ENCODE results near the gene HSD3B2. TPM values are rescaled to one million over a fixed set of nuclear protein-coding genes. Genes with fewer than 3 reads are reported as not detected.

HSD3B2 gene
- polyA plus RNA-seq, 1 donor from 2014 or later: not detected

DNA sequence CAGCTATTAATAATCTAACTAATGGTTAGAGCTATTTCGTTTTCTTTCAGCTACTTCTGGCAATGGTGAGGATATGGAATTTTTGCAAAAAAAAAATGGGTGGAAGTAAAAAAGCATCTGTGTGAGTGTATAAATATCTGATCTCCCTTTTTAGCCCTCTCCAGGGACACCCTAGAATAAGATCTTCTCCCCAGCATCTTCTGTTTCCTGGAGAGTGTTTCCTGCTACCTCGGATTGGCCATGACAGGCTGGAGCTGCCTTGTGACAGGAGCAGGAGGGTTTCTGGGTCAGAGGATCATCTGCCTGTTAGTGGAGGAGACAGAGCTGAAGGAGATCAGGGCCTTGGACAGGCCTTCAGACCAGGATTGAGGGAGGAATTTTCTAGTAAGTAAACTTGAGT lies 23.8 kb downstream of the HSD3B2 start:
- no peak overlapping the region for H3K27ac ChIP-seq (ENCODE audit: low read length)
- H4K20me1 ChIP-seq (ENCODE audit: insufficient read depth): no peaks in the 10 kb centered on the region
- no peaks in the 10 kb centered on the region for H3K27me3 ChIP-seq (ENCODE audit: insufficient read depth, low read depth, low read length)
- H3K36me3 ChIP-seq (ENCODE audit: insufficient read depth, low read length): no peaks in the 10 kb centered on the region
- TF ChIP-seq POLR2AphosphoS5 (IDR thresholded peaks at IDR 0.05): no peak
- no peak for TF ChIP-seq CTCF (IDR thresholded peaks at IDR 0.05; ENCODE audit: poor library complexity, severe bottlenecking)
- TF ChIP-seq REST (IDR thresholded peaks at IDR 0.05; ENCODE audit: borderline replicate concordance): no peak
- TF ChIP-seq SMC3 (conservative IDR thresholded peaks at IDR 0.05; ENCODE audit: poor library complexity): no peak
- no peak for TF ChIP-seq EZH2 (IDR thresholded peaks at IDR 0.05; ENCODE audit: borderline replicate concordance, insufficient read depth, low read length, poor library complexity, severe bottlenecking)
- no peak for TF ChIP-seq TAF1 (IDR thresholded peaks at IDR 0.05; ENCODE audit: low read depth)
- no peak for TF ChIP-seq MXI1 (conservative IDR thresholded peaks at IDR 0.05; ENCODE audit: poor library complexity, severe bottlenecking)
- TF ChIP-seq RAD21 (conservative IDR thresholded peaks at IDR 0.05): no peak
- TF ChIP-seq EP300 (conservative IDR thresholded peaks at IDR 0.05; ENCODE audit: poor library complexity, severe bottlenecking): no peak
- no peaks in the 10 kb centered on the region for H3K79me2 ChIP-seq (replicated peaks; ENCODE audit: insufficient read depth, low read length)
- H2AFZ ChIP-seq (ENCODE audit: low read depth, low read length): no peak overlapping the region
- no peaks in the 10 kb centered on the region for H3K9me3 ChIP-seq (ENCODE audit: low read length)
- no peak overlapping the region for H3K4me3 ChIP-seq (ENCODE audit: low read length)
- H3F3A ChIP-seq (ENCODE audit: insufficient read depth, low read length, poor library complexity, severe bottlenecking): no peaks in the 10 kb centered on the region
- no peaks in the 10 kb centered on the region for H3K9me2 ChIP-seq (ENCODE audit: insufficient read depth, low read length)
- no peak overlapping the region for H3K9ac ChIP-seq (ENCODE audit: low read length)
- no peak overlapping the region for H3K4me2 ChIP-seq (ENCODE audit: low read length)

GRCh38 chr1:119440721-119441307 lies 25.9 kb downstream of the HSD3B2 start:
- Histone ChIP-seq H2AFZ (ENCODE audit: low read depth, low read length) (no peak overlapping the region), H3K27ac (ENCODE audit: low read length) (no peak overlapping the region), H3K9me3 (ENCODE audit: low read length) (no peaks in the 10 kb centered on the region), H3K9me2 (ENCODE audit: insufficient read depth, low read length) (no peaks in the 10 kb centered on the region), H3K36me3 (ENCODE audit: insufficient read depth, low read length) (no peaks in the 10 kb centered on the region), H3K27me3 (ENCODE audit: insufficient read depth, low read depth, low read length) (no peaks in the 10 kb centered on the region), H3K79me2 (replicated peaks; ENCODE audit: insufficient read depth, low read length) (no peaks in the 10 kb centered on the region), H3K4me2 (ENCODE audit: low read length) (no peak overlapping the region), H3K9ac (ENCODE audit: low read length) (no peak overlapping the region), H4K20me1 (ENCODE audit: insufficient read depth) (no peaks in the 10 kb centered on the region), H3K4me3 (ENCODE audit: low read length) (no peak overlapping the region), H3F3A (ENCODE audit: insufficient read depth, low read length, poor library complexity, severe bottlenecking) (no peaks in the 10 kb centered on the region)
- no peak for TF ChIP-seq EZH2 (IDR thresholded peaks at IDR 0.05; ENCODE audit: borderline replicate concordance, insufficient read depth, low read length, poor library complexity, severe bottlenecking)
- no peak for TF ChIP-seq TAF1 (IDR thresholded peaks at IDR 0.05; ENCODE audit: low read depth)
- TF ChIP-seq SMC3 (conservative IDR thresholded peaks at IDR 0.05; ENCODE audit: poor library complexity): no peak
- TF ChIP-seq REST (IDR thresholded peaks at IDR 0.05; ENCODE audit: borderline replicate concordance): no peak
- no peak for TF ChIP-seq CTCF (IDR thresholded peaks at IDR 0.05; ENCODE audit: poor library complexity, severe bottlenecking)
- no peak for TF ChIP-seq EP300 (conservative IDR thresholded peaks at IDR 0.05; ENCODE audit: poor library complexity, severe bottlenecking)
- no peak for TF ChIP-seq MXI1 (conservative IDR thresholded peaks at IDR 0.05; ENCODE audit: poor library complexity, severe bottlenecking)
- no peak for TF ChIP-seq RAD21 (conservative IDR thresholded peaks at IDR 0.05)
- no peak for TF ChIP-seq POLR2AphosphoS5 (IDR thresholded peaks at IDR 0.05)
